Astrocyte (in vitro differentiated cells and primary cell): ENCODE measurements around the gene PCDHB12. TPM values are rescaled to one million over a fixed set of nuclear protein-coding genes. Genes with fewer than 3 reads are reported as not detected.

ENCODE experiments used
- DNase-seq: peaks from one replicate; pipeline ENCODE4 v3.0.0-alpha.2; 2010; ENCODE audit warnings: low read depth
- FAIRE-seq: peaks from 2 replicates; lab custom pipeline; 2011; peaks lifted over from hg19 to GRCh38; lab: Jason Lieb, UNC
- H2AFZ ChIP-seq: 2 replicates; pipeline ENCODE4 v1.6.0; 2012; ENCODE audit warnings: low read depth, low read length, inconsistent platforms
- H3K27ac ChIP-seq: 2 replicates; pipeline ENCODE4 v1.5.1; 2011; ENCODE audit warnings: low read depth, low read length, inconsistent platforms
- H3K27me3 ChIP-seq: 2 replicates; pipeline ENCODE4 v1.6.0; 2011; ENCODE audit warnings: low read length, inconsistent platforms; ENCODE audit not compliant: insufficient read depth
- H3K36me3 ChIP-seq: 2 replicates; pipeline ENCODE4 v1.5.1; 2011; ENCODE audit warnings: low read length, inconsistent platforms; ENCODE audit not compliant: insufficient read depth
- H3K4me1 ChIP-seq: 2 replicates; pipeline ENCODE4 v1.5.1; 2011; ENCODE audit warnings: low read length, inconsistent platforms; ENCODE audit not compliant: insufficient read depth
- H3K4me2 ChIP-seq: 2 replicates; pipeline ENCODE4 v1.6.0; 2012; ENCODE audit warnings: low read length, inconsistent platforms
- H3K4me3 ChIP-seq: 2 replicates; pipeline ENCODE4 v1.5.1; 2011; ENCODE audit warnings: low read depth, mild to moderate bottlenecking, low read length, inconsistent platforms; ENCODE audit not compliant: insufficient read depth
- H3K79me2 ChIP-seq: 2 replicates; pipeline ENCODE4 v1.6.0; 2012; ENCODE audit warnings: mild to moderate bottlenecking, low read length, inconsistent platforms; ENCODE audit not compliant: insufficient read depth
- H3K9ac ChIP-seq: 2 replicates; pipeline ENCODE4 v1.6.0; 2012; ENCODE audit warnings: mild to moderate bottlenecking, low read length, inconsistent platforms
- H3K9me3 ChIP-seq: 2 replicates; pipeline ENCODE4 v1.5.1; 2012; ENCODE audit warnings: low read depth, mild to moderate bottlenecking, low read length, inconsistent platforms; ENCODE audit not compliant: insufficient read depth
- H4K20me1 ChIP-seq: 2 replicates; pipeline ENCODE4 v1.6.0; 2012; ENCODE audit warnings: low read length, inconsistent platforms; ENCODE audit not compliant: insufficient read depth
- H3K27ac Mint-ChIP-seq: one replicate; pipeline ENCODE4 v1.8.0; 2021; ENCODE audit warnings: mild to moderate bottlenecking, mixed read lengths; ENCODE audit not compliant: unreplicated experiment
- H3K27me3 Mint-ChIP-seq: one replicate; pipeline ENCODE4 v1.8.0; 2021; ENCODE audit warnings: low read depth, mixed read lengths; ENCODE audit not compliant: unreplicated experiment
- H3K36me3 Mint-ChIP-seq: one replicate; pipeline ENCODE4 v1.8.0; 2021; ENCODE audit warnings: low read depth, mixed read lengths; ENCODE audit not compliant: unreplicated experiment
- H3K4me1 Mint-ChIP-seq: one replicate; pipeline ENCODE4 v1.8.0; 2021; ENCODE audit warnings: low read depth, mixed read lengths; ENCODE audit not compliant: unreplicated experiment
- H3K4me3 Mint-ChIP-seq: one replicate; pipeline ENCODE4 v1.8.0; 2021; ENCODE audit warnings: mild to moderate bottlenecking, moderate library complexity, mixed read lengths; ENCODE audit not compliant: unreplicated experiment
- H3K9me3 Mint-ChIP-seq: one replicate; pipeline ENCODE4 v1.8.0; 2021; ENCODE audit warnings: mild to moderate bottlenecking, mixed read lengths; ENCODE audit not compliant: unreplicated experiment
- CTCF ChIP-seq: IDR thresholded peaks from 2 replicates; pipeline ENCODE4 v1.5.1; 2011; ENCODE audit warnings: low read depth, mild to moderate bottlenecking, inconsistent platforms, low read length, moderate library complexity; ENCODE audit not compliant: insufficient read depth
- EZH2 ChIP-seq: IDR thresholded peaks from 2 replicates; pipeline ENCODE4 v1.6.1; 2012; ENCODE audit warnings: mild to moderate bottlenecking, low read length, inconsistent platforms; ENCODE audit not compliant: insufficient read depth
- total RNA-seq: library from RNA; stranded (reverse); gene quantifications from 2 replicates; pipeline ENCODE4 v1.2.1, GENCODE V29; 2021

PCDHB12 gene
- total RNA-seq, 1 donor from 2014 or later = 1.2 TPM

- Mint-ChIP-seq H3K4me1 (no peaks in the 10 kb centered on the region), H3K36me3 (peaks cover 9% of the 10 kb centered on the region)
These were observed 52.1 kb downstream of the PCDHB12 start for GRCh38 chr5:141260458-141261237.

GRCh38 chr5:141261238-141261546 lies 52.7 kb downstream of the PCDHB12 start:
- Histone ChIP-seq H3K9me3 (peaks cover 34% of the 10 kb centered on the region), H2AFZ (no peak overlapping the region), H3K36me3 (no peaks in the 10 kb centered on the region), H3K4me1 (no peaks in the 10 kb centered on the region), H3K4me2 (no peak overlapping the region), H3K79me2 (no peaks in the 10 kb centered on the region), H3K9ac (no peak overlapping the region), H3K27ac (no peak overlapping the region), H4K20me1 (no peaks in the 10 kb centered on the region), H3K27me3 (no peaks in the 10 kb centered on the region), H3K4me3 (no peak overlapping the region)
- H3K27me3 Mint-ChIP-seq = no peaks in the 10 kb centered on the region
- H3K36me3 Mint-ChIP-seq = peaks cover 14% of the 10 kb centered on the region
- H3K4me3 Mint-ChIP-seq = no peak overlapping the region
- H3K27ac Mint-ChIP-seq = no peak overlapping the region
- no peak for DNase-seq
- no peaks in the 10 kb centered on the region for H3K4me1 Mint-ChIP-seq
- no peak for FAIRE-seq
- TF ChIP-seq EZH2 (no peak), CTCF (no peak)
- peaks cover 73% of the 10 kb centered on the region for H3K9me3 Mint-ChIP-seq

More at GRCh38 chr5:141260458-141261237, 52.1 kb downstream of the PCDHB12 start:
- H3K4me1 ChIP-seq = no peaks in the 10 kb centered on the region
- H4K20me1 ChIP-seq = no peaks in the 10 kb centered on the region
- no peaks in the 10 kb centered on the region for H3K27me3 ChIP-seq
- no peak overlapping the region for H3K27ac ChIP-seq
- no peak overlapping the region for H3K4me3 ChIP-seq
- no peaks in the 10 kb centered on the region for H3K79me2 ChIP-seq
- H3K4me3 Mint-ChIP-seq = no peak overlapping the region
- no peak overlapping the region for H3K4me2 ChIP-seq
- TF ChIP-seq EZH2 = no peak
- no peak for TF ChIP-seq CTCF
- no peak for FAIRE-seq
- peaks cover 29% of the 10 kb centered on the region for H3K9me3 ChIP-seq
- H3K27me3 Mint-ChIP-seq = no peaks in the 10 kb centered on the region
- no peak overlapping the region for H3K27ac Mint-ChIP-seq
- H2AFZ ChIP-seq = no peak overlapping the region
- H3K9me3 Mint-ChIP-seq = peaks cover 70% of the 10 kb centered on the region
- peak; percentile 5 for DNase-seq
- H3K9ac ChIP-seq = no peak overlapping the region
- no peaks in the 10 kb centered on the region for H3K36me3 ChIP-seq

Other genes starting within 250 kb of the PCDHB12 start
- 6.9 and 7.7 TPM in 2 replicates for gene PCDHAC2, start 242.2 kb upstream of the PCDHB12 start, total RNA-seq
- not detected in 2 replicates for gene PCDHB1, start 157.3 kb upstream of the PCDHB12 start, total RNA-seq
- gene PCDHB2, start 114.1 kb upstream of the PCDHB12 start, total RNA-seq = 44.3 and 50.7 TPM in 2 replicates
- 3.6 and 3.9 TPM in 2 replicates for gene PCDHB3, start 108.2 kb upstream of the PCDHB12 start, total RNA-seq
- gene PCDHB4, start 86.9 kb upstream of the PCDHB12 start, total RNA-seq = 1.0 and 1.1 TPM in 2 replicates
- gene PCDHB5, start 73.5 kb upstream of the PCDHB12 start, total RNA-seq = 8.7 and 9.7 TPM in 2 replicates
- 0.50 and 0.70 TPM in 2 replicates for gene PCDHB6, start 58.7 kb upstream of the PCDHB12 start, total RNA-seq
- gene PCDHB7, start 36.1 kb upstream of the PCDHB12 start, total RNA-seq = 0.79 and 1.0 TPM in 2 replicates
- 4.9 and 5.3 TPM in 2 replicates for gene PCDHB8, start 30.9 kb upstream of the PCDHB12 start, total RNA-seq
- 3.2 and 4.4 TPM in 2 replicates for gene PCDHB16, start 26.3 kb upstream of the PCDHB12 start, total RNA-seq
- 3.6 and 5.3 TPM in 2 replicates for gene PCDHB9, start 21.6 kb upstream of the PCDHB12 start, total RNA-seq
- 6.4 and 7.0 TPM in 2 replicates for gene PCDHB10, start 16.4 kb upstream of the PCDHB12 start, total RNA-seq
- 2.1 TPM in 2 replicates for gene PCDHB11, start 9.1 kb upstream of the PCDHB12 start, total RNA-seq
- 3.3 TPM in 2 replicates for gene PCDHB13, start 5.2 kb downstream of the PCDHB12 start, total RNA-seq
- 5.6 and 6.4 TPM in 2 replicates for gene PCDHB14, start 14.6 kb downstream of the PCDHB12 start, total RNA-seq
- 1.3 and 1.6 TPM in 2 replicates for gene PCDHB15, start 36.7 kb downstream of the PCDHB12 start, total RNA-seq
- gene SLC25A2, start 95.3 kb downstream of the PCDHB12 start, total RNA-seq = 0.19 and 0.25 TPM in 2 replicates
- 95.1 and 102 TPM in 2 replicates for gene TAF7, start 112.1 kb downstream of the PCDHB12 start, total RNA-seq
- gene PCDHGA1, start 121.8 kb downstream of the PCDHB12 start, total RNA-seq = 0.17 and 0.27 TPM in 2 replicates
- 0.14 and 0.17 TPM in 2 replicates for gene PCDHGA2, start 130.0 kb downstream of the PCDHB12 start, total RNA-seq
- gene PCDHGA3, start 135.1 kb downstream of the PCDHB12 start, total RNA-seq = 0.14 and 0.17 TPM in 2 replicates
- gene PCDHGB1, start 141.4 kb downstream of the PCDHB12 start, total RNA-seq = 1.0 and 1.5 TPM in 2 replicates
- gene PCDHGA4, start 146.3 kb downstream of the PCDHB12 start, total RNA-seq = 0.48 and 0.50 TPM in 2 replicates
- 1.4 TPM in 2 replicates for gene PCDHGB2, start 151.3 kb downstream of the PCDHB12 start, total RNA-seq
- gene PCDHGA5, start 155.4 kb downstream of the PCDHB12 start, total RNA-seq = 0.29 and 0.30 TPM in 2 replicates
- gene PCDHGB3, start 161.5 kb downstream of the PCDHB12 start, total RNA-seq = 0.10 and 0.14 TPM in 2 replicates
- gene PCDHGA6, start 165.2 kb downstream of the PCDHB12 start, total RNA-seq = 0.22 and 0.41 TPM in 2 replicates
- 0.57 and 0.62 TPM in 2 replicates for gene PCDHGA7, start 174.0 kb downstream of the PCDHB12 start, total RNA-seq
- 13.6 and 15.7 TPM in 2 replicates for gene PCDHGB4, start 179.0 kb downstream of the PCDHB12 start, total RNA-seq
- gene PCDHGA8, start 183.9 kb downstream of the PCDHB12 start, total RNA-seq = 1.0 and 1.2 TPM in 2 replicates
- 1.1 and 2.1 TPM in 2 replicates for gene PCDHGB5, start 189.2 kb downstream of the PCDHB12 start, total RNA-seq
- gene PCDHGA9, start 194.1 kb downstream of the PCDHB12 start, total RNA-seq = 0.73 and 0.87 TPM in 2 replicates
- gene PCDHGB6, start 199.3 kb downstream of the PCDHB12 start, total RNA-seq = 18.4 and 19.9 TPM in 2 replicates
- gene PCDHGA10, start 204.3 kb downstream of the PCDHB12 start, total RNA-seq = 34.0 and 41.6 TPM in 2 replicates
- 22.4 and 26.1 TPM in 2 replicates for gene PCDHGB7, start 209.0 kb downstream of the PCDHB12 start, total RNA-seq
- gene PCDHGA11, start 212.3 kb downstream of the PCDHB12 start, total RNA-seq = 5.3 and 5.8 TPM in 2 replicates
- 1.2 and 1.6 TPM in 2 replicates for gene PCDHGA12, start 221.8 kb downstream of the PCDHB12 start, total RNA-seq